Aorta (tissue), 5 donors: ENCODE data around the gene FGF19. TPM values are rescaled to one million over a fixed set of nuclear protein-coding genes. Genes with fewer than 3 reads are reported as not detected.

ENCODE experiments used
- ATAC-seq: fragments of 200-7000 bp; cut with Tn5 transposase; one replicate; pipeline ENCODE4 v1.9.1; 2022; ENCODE audit warnings: moderate library complexity; ENCODE audit not compliant: low FRiP score
- DNase-seq, 2 donors: peaks; one replicate each; pipeline ENCODE4 v3.0.0-alpha.2; 2020
- H3K27ac ChIP-seq, 2 donors: one replicate each; pipeline ENCODE4 v1.5.1; 2013; ENCODE audit warnings: low read length in 2 of 2, mild to moderate bottlenecking in 2 of 2, moderate library complexity in 2 of 2, control low read depth in 1 of 2, inconsistent platforms in 1 of 2, low read depth in 1 of 2
- H3K27me3 ChIP-seq, 2 donors: one replicate each; pipeline ENCODE4 v1.6.1; 2013; ENCODE audit warnings: control low read depth in 1 of 2, low read length in 1 of 2, mild to moderate bottlenecking in 1 of 2, moderate library complexity in 1 of 2; ENCODE audit not compliant: insufficient read depth in 2 of 2, control insufficient read depth in 1 of 2
- H3K36me3 ChIP-seq, 2 donors: one replicate each; pipeline ENCODE4 v1.6.1; 2013; ENCODE audit warnings: control low read depth in 1 of 2, low read length in 1 of 2, mild to moderate bottlenecking in 1 of 2; ENCODE audit not compliant: insufficient read depth in 2 of 2, control insufficient read depth in 1 of 2
- H3K4me1 ChIP-seq, 2 donors: one replicate each; pipeline ENCODE4 v1.6.1; 2013; ENCODE audit warnings: low read length in 2 of 2, control low read depth in 1 of 2, mild to moderate bottlenecking in 1 of 2, moderate library complexity in 1 of 2; ENCODE audit not compliant: insufficient read depth in 2 of 2, control insufficient read depth in 1 of 2
- H3K4me3 ChIP-seq, 2 donors: one replicate each; pipeline ENCODE4 v1.5.1; 2013; ENCODE audit warnings: low read length in 2 of 2, control low read depth in 1 of 2, mild to moderate bottlenecking in 1 of 2
- H3K9me3 ChIP-seq: one replicate; pipeline ENCODE4 v1.6.1; 2013; ENCODE audit warnings: mild to moderate bottlenecking, low read length; ENCODE audit not compliant: control insufficient read depth
- WGBS, 2 donors: extraction: QIAGEN DNeasy Blood & Tissue Kit; methylation state at CpG; one replicate each; pipeline ENCODE4 v1.1.7; 2013; 5-methylcytosine and 5-hydroxymethylcytosine counted together
- intact Hi-C, 2 donors: fragments of 100-400 bp; cut with DNase I; formaldehyde crosslinking; loops; one replicate each; pipeline versions ENCODE4 v1.14.2 to v1.15.0; 2022
- polyA plus RNA-seq, 2 donors: library from polyadenylated mRNA; stranded (reverse); fragments of 200-250 nt; gene quantifications; one replicate each; pipeline ENCODE4 v1.2.3, GENCODE V29; 2013
- total RNA-seq, 2 donors: library from RNA; stranded (reverse); fragmentation: NEBNext Ultra II Directional; extraction: Animal tissue kit (Norgen Biotek cat#: 25700); gene quantifications; one replicate each; pipeline ENCODE4 v1.2.1, GENCODE V29; 2021
- donor health status: healthy with polysubstance abuse.
- donor health status: Bipolar disorder and iron deficiency.
- donor health status: DM: no; HTN: no; CAD: no.
- donor health status: DM: no; HTN: no; CAD: no.
- donor health status: DM: yes; HTN: yes; CAD: no.

FGF19 gene
- total and polyA plus RNA-seq, 4 donors, result not detected

GRCh38 chr11:69648679-69649575 is 54.9 kb downstream of the FGF19 start:
- no peak overlapping the region for H3K27ac ChIP-seq
- DNase-seq (peak in 1 of 2 donors; percentile 76), ATAC-seq (no peak)
- no peaks in the 10 kb centered on the region for H3K9me3 ChIP-seq
- no peak overlapping the region for H3K4me3 ChIP-seq
- H3K27me3 ChIP-seq, result no peaks in the 10 kb centered on the region
- intact Hi-C loops, result no loop called here
- 94 to 95% methylated on average over 37 of the region's 37 CpGs for WGBS, 2 donors
- peaks cover 0 to 2% of the 10 kb centered on the region in 2 donors for H3K36me3 ChIP-seq
- no peaks in the 10 kb centered on the region for H3K4me1 ChIP-seq

Other genes with a start within 250 kb of the FGF19 start
- not detected for gene LINC01488, start 222.4 kb downstream of the FGF19 start, total RNA-seq
- not detected for gene LINC01488, start 222.4 kb downstream of the FGF19 start, polyA plus RNA-seq
- gene CCND1, start 62.9 kb downstream of the FGF19 start, total RNA-seq, result 100 to 1,000 TPM in 1 of 2 donors, 10 to 100 TPM in 1; 77.6 to 102 TPM
- gene CCND1, start 62.9 kb downstream of the FGF19 start, polyA plus RNA-seq, result 10 to 100 TPM; 20.9 to 64.9 TPM
- gene LTO1, start 28.7 kb downstream of the FGF19 start, total RNA-seq, result 10 to 100 TPM; 20.7 to 34.5 TPM
- gene LTO1, start 28.7 kb downstream of the FGF19 start, polyA plus RNA-seq, result 10 to 100 TPM in 1 of 2 donors, 1 to 10 TPM in 1; 4.6 to 32.6 TPM
- gene FGF4, start 71.3 kb upstream of the FGF19 start, total RNA-seq, result not detected
- gene FGF4, start 71.3 kb upstream of the FGF19 start, polyA plus RNA-seq, result under 1 TPM in 1 of 2 donors, not detected in 1; 0.13 TPM
- not detected for gene FGF3, start 115.4 kb upstream of the FGF19 start, total RNA-seq
- not detected for gene FGF3, start 115.4 kb upstream of the FGF19 start, polyA plus RNA-seq